H1 (cell line): ENCODE data around the gene DNAAF8. TPM values are rescaled to one million over a fixed set of nuclear protein-coding genes. Genes with fewer than 3 reads are reported as not detected.

Source experiments
- CTCF ChIA-PET: fragments of 300-600 bp; sonication (Branson Sonifier 250); formaldehyde crosslinking; loops from one replicate; lab custom pipeline; 2021; ENCODE audit not compliant: partially characterized antibody; lab: Charles Lee
- POLR2A ChIA-PET: fragments of 300-600 bp; sonication (Branson Sonifier 250); formaldehyde crosslinking; loops from one replicate; lab custom pipeline; 2021; ENCODE audit warnings: inconsistent platforms; ENCODE audit not compliant: partially characterized antibody; lab: Charles Lee
- DNase-seq, 2 experiments: peaks; one replicate each; pipeline versions ENCODE4 v3.0.0 to v3.0.0-alpha.2; 2010 to 2022; ENCODE audit warnings: low spot score in 2 of 2, low read depth in 1 of 2, mixed read lengths in 1 of 2
- FAIRE-seq: peaks from 2 replicates; lab custom pipeline; 2011; peaks lifted over from hg19 to GRCh38; lab: Jason Lieb, UNC
- H2AFZ ChIP-seq: 2 replicates; pipeline ENCODE4 v1.8.1; 2012; ENCODE audit warnings: low read length, inconsistent platforms
- H2AK5ac ChIP-seq: 2 replicates; pipeline ENCODE4 v1.6.1; 2013; ENCODE audit warnings: low read depth, low read length
- H2BK120ac ChIP-seq: replicated peaks from 2 replicates; pipeline ENCODE3; 2013; ENCODE audit warnings: low read depth, low read length, inconsistent platforms
- H2BK12ac ChIP-seq: 2 replicates; pipeline ENCODE4 v1.6.1; 2013; ENCODE audit warnings: low read depth, low read length
- H2BK15ac ChIP-seq: 2 replicates; pipeline ENCODE4 v1.6.1; 2013; ENCODE audit warnings: low read length
- H2BK20ac ChIP-seq: 2 replicates; pipeline ENCODE4 v1.6.1; 2013; ENCODE audit warnings: low read length
- H2BK5ac ChIP-seq: 2 replicates; pipeline ENCODE4 v1.6.1; 2013; ENCODE audit warnings: low read depth, low read length
- H3K14ac ChIP-seq: 2 replicates; pipeline ENCODE4 v1.6.1; 2013; ENCODE audit warnings: inconsistent platforms; ENCODE audit not compliant: insufficient read length
- H3K18ac ChIP-seq: 2 replicates; pipeline ENCODE4 v1.6.1; 2013; ENCODE audit warnings: low read length; ENCODE audit errors: extremely low read depth
- H3K23ac ChIP-seq: 2 replicates; pipeline ENCODE4 v1.6.1; 2013; ENCODE audit warnings: inconsistent platforms; ENCODE audit not compliant: insufficient read length
- H3K23me2 ChIP-seq: 2 replicates; pipeline ENCODE4 v1.6.1; 2013; ENCODE audit warnings: low read depth, low read length
- H3K27ac ChIP-seq: 2 replicates; pipeline ENCODE4 v1.6.1; 2011; ENCODE audit warnings: low read depth, low read length, inconsistent platforms
- H3K27me3 ChIP-seq, 4 experiments: replicated peaks in 1 of 4; 1 replicate in 1 of 4; 2 replicates in 3 of 4; pipeline versions ENCODE4 v1.6.1 to v1.8.1; 2011 to 2013; ENCODE audit warnings: low read length in 3 of 4, mild to moderate bottlenecking in 3 of 4, inconsistent platforms in 2 of 4, mixed read lengths in 2 of 4, moderate library complexity in 1 of 4; ENCODE audit not compliant: control insufficient read depth in 3 of 4, insufficient read depth in 3 of 4; ENCODE audit errors: extremely low read depth in 1 of 4
- H3K36me3 ChIP-seq, 4 experiments: 2 replicates each; pipeline versions ENCODE4 v1.6.1 to v1.8.1; 2011 to 2013; ENCODE audit warnings: mild to moderate bottlenecking in 4 of 4, low read length in 3 of 4, moderate library complexity in 2 of 4, control low read depth in 1 of 4, inconsistent platforms in 1 of 4; ENCODE audit not compliant: insufficient read depth in 4 of 4, control insufficient read depth in 2 of 4
- H3K4ac ChIP-seq: replicated peaks from 2 replicates; pipeline ENCODE3; 2013; ENCODE audit warnings: low read length, low read depth, mixed read lengths, inconsistent platforms; ENCODE audit not compliant: insufficient read length
- H3K4me1 ChIP-seq, 4 experiments: replicated peaks in 1 of 4; 1 replicate in 1 of 4; 2 replicates in 3 of 4; pipeline versions ENCODE4 v1.6.1 to v1.8.1; 2011 to 2013; ENCODE audit warnings: low read length in 3 of 4, inconsistent platforms in 2 of 4, mixed read lengths in 1 of 4; ENCODE audit not compliant: insufficient read depth in 4 of 4, control insufficient read depth in 3 of 4
- H3K4me2 ChIP-seq, 2 experiments: 2 replicates each; pipeline versions ENCODE4 v1.6.1 to v1.8.1; 2011 to 2013; ENCODE audit warnings: low read depth in 2 of 2, low read length in 2 of 2, control low read depth in 1 of 2, inconsistent platforms in 1 of 2, mild to moderate bottlenecking in 1 of 2; ENCODE audit not compliant: insufficient read depth in 1 of 2
- H3K4me3 ChIP-seq, 4 experiments: fragments of 200-600, 300-600 bp in 1 of 4; sonication (generic), shearing (Covaris generic), sonication (Bioruptor Twin) in 1 of 4; 2 replicates each; pipeline versions ENCODE4 v1.5.1 to v1.8.1; 2011 to 2016; ENCODE audit warnings: low read length in 4 of 4, low read depth in 3 of 4, control low read depth in 2 of 4, inconsistent platforms in 2 of 4, mild to moderate bottlenecking in 2 of 4, mixed read lengths in 1 of 4, moderate library complexity in 1 of 4; ENCODE audit not compliant: insufficient read depth in 2 of 4; ENCODE audit errors: extremely low read depth in 1 of 4
- H3K56ac ChIP-seq: replicated peaks from 2 replicates; pipeline ENCODE3; 2013; ENCODE audit warnings: low read depth, mild to moderate bottlenecking, mixed read lengths, low read length, inconsistent platforms; ENCODE audit not compliant: insufficient read length
- H3K79me1 ChIP-seq: 2 replicates; pipeline ENCODE4 v1.6.1; 2013; ENCODE audit warnings: low read depth, low read length, control low read depth
- H3K79me2 ChIP-seq, 2 experiments: 2 replicates each; pipeline versions ENCODE4 v1.6.1 to v1.8.1; 2012 to 2013; ENCODE audit warnings: low read length in 2 of 2, mild to moderate bottlenecking in 2 of 2, inconsistent platforms in 1 of 2; ENCODE audit not compliant: insufficient read depth in 2 of 2, control insufficient read depth in 1 of 2
- H3K9ac ChIP-seq, 4 experiments: replicated peaks in 1 of 4; 1 replicate in 1 of 4; 2 replicates in 3 of 4; pipeline versions ENCODE4 v1.6.1 to v1.8.1; 2011 to 2013; ENCODE audit warnings: low read depth in 3 of 4, low read length in 3 of 4, control low read depth in 2 of 4, mild to moderate bottlenecking in 2 of 4, moderate library complexity in 2 of 4, inconsistent platforms in 1 of 4; ENCODE audit errors: extremely low read depth in 1 of 4
- H3K9me3 ChIP-seq, 2 experiments: 2 replicates each; pipeline versions ENCODE4 v1.6.1 to v1.8.1; 2012 to 2013; ENCODE audit warnings: mild to moderate bottlenecking in 2 of 2, moderate library complexity in 2 of 2, control low read depth in 1 of 2, inconsistent platforms in 1 of 2, low read depth in 1 of 2, low read length in 1 of 2, mixed read lengths in 1 of 2; ENCODE audit not compliant: insufficient read depth in 2 of 2
- H4K20me1 ChIP-seq, 2 experiments: replicated peaks in 1 of 2; 2 replicates each; pipeline versions ENCODE3 to v1.8.1; 2011 to 2013; ENCODE audit warnings: inconsistent platforms in 2 of 2, low read length in 2 of 2, mild to moderate bottlenecking in 1 of 2; ENCODE audit not compliant: insufficient read depth in 2 of 2, control insufficient read depth in 1 of 2
- H4K5ac ChIP-seq: 2 replicates; pipeline ENCODE4 v1.6.1; 2013; ENCODE audit warnings: low read length, low read depth, mixed read lengths, inconsistent platforms; ENCODE audit not compliant: insufficient read length
- H4K8ac ChIP-seq: 2 replicates; pipeline ENCODE4 v1.8.0; 2013; ENCODE audit warnings: mild to moderate bottlenecking, moderate library complexity, low read length, inconsistent platforms; ENCODE audit not compliant: insufficient read depth; ENCODE audit errors: extremely low read depth
- H4K91ac ChIP-seq: replicated peaks from 2 replicates; pipeline ENCODE3; 2013; ENCODE audit warnings: low read length, mixed read lengths, inconsistent platforms; ENCODE audit not compliant: insufficient read length
- WGBS, 2 experiments: shearing (Covaris generic) in 1 of 2; methylation state at CpG; one replicate each; pipeline versions ENCODE4 v1.1.6 to v1.1.7; 2013 to 2015; ENCODE audit warnings: low lambda C conversion rate in 2 of 2, mixed read lengths in 2 of 2, inconsistent platforms in 1 of 2, low coverage in 1 of 2, missing lambda C conversion rate in 1 of 2; ENCODE audit not compliant: insufficient replicate concordance in 2 of 2, insufficient coverage in 1 of 2, insufficient read length in 1 of 2; ENCODE audit errors: extremely low coverage in 1 of 2, missing lambda C conversion rate in 1 of 2; 5-methylcytosine and 5-hydroxymethylcytosine counted together
- polyA plus RNA-seq, 7 experiments: library from polyadenylated mRNA; depleted of rRNA in 3 of 7; stranded (reverse) in 5 of 7; unstranded in 2 of 7; fragments of >200 nt in 5 of 7; fragments of 200-250 nt in 2 of 7; gene quantifications; 1 replicate in 5 of 7; 2 replicates in 1 of 7; 4 replicates in 1 of 7; pipeline versions ENCODE4 v1.2.1 to v1.2.3, GENCODE V29; 2011 to 2013; ENCODE audit warnings: missing spikeins in 2 of 7, mixed read lengths in 2 of 7
- total RNA-seq: library from RNA; stranded (reverse); fragmentation: NEBNext Ultra II Directional; extraction: Animal tissue kit (Norgen Biotek cat#: 25700); gene quantifications from 2 replicates; pipeline ENCODE4 v1.2.1, GENCODE V29; 2021

DNAAF8 gene
- total and polyA plus RNA-seq, 2 of the 8 experiments (the other 6 are each of a cell fraction or from before 2014, with no cell fraction given): 0.39 TPM; not detected in 1

- 91% methylated on average over 10 of the region's 10 CpGs; no CpG with 5 or more reads in 1 of the 2 experiments for WGBS, 2 experiments
- Histone ChIP-seq H3K36me3 (no peaks in the 10 kb centered on the region), H3K23ac (no peak overlapping the region), H3K27ac (no peak overlapping the region), H3K14ac (no peak overlapping the region), H4K8ac (no peak overlapping the region), H2BK12ac (0 out of 2 replicates have a peak overlapping the region, but pooled peaks have one; percentile 29), H2AK5ac (no peak overlapping the region; the same call in 1 of the 2 replicates), H3K27me3 (no peaks in the 10 kb centered on the region; a peak in 1 of 7 replicates), H3K9ac (no peak overlapping the region), H4K20me1 (no peaks in the 10 kb centered on the region), H3K56ac (no peak overlapping the region), H3K4me1 (peaks cover 0 to 13% (median 4%) of the 10 kb centered on the region in 4 experiments; a peak in 5 of 7 replicates), H3K4me2 (no peak overlapping the region), H3K4ac (no peak overlapping the region), H3K23me2 (no peaks in the 10 kb centered on the region), H3K79me2 (no peaks in the 10 kb centered on the region), H3K4me3 (no peak overlapping the region), H4K5ac (no peak overlapping the region), H2BK15ac (no peak overlapping the region), H2BK5ac (no peak overlapping the region), H3K79me1 (no peaks in the 10 kb centered on the region), H3K9me3 (no peaks in the 10 kb centered on the region), H3K18ac (no peak overlapping the region), H2AFZ (no peak overlapping the region), H2BK20ac (no peak overlapping the region), H2BK120ac (no peak overlapping the region), H4K91ac (no peak overlapping the region)
- no peak for FAIRE-seq
- ChIA-PET CTCF (interaction anchor here (0.7 kb wide), 1 partner anchor 205 kb away, joined by 3 read pairs; no protein-coding TSS in a partner anchor), POLR2A (interaction anchor here (4.7 kb wide), 1 partner anchor 11 kb away, joined by 21 read pairs; the partner anchor contains the start of gene ROGDI)
- no peak for DNase-seq
Observed at GRCh38 chr16:4790871-4791270, 56.5 kb downstream of the DNAAF8 start.
